ACHN (cell line): Measurements from ENCODE around the gene SEPTIN12.
A peak's percentile ranks its signal among the peaks of the same experiment; 100 is the strongest.
"Not testable (repeated sequence)": the region's sequence is repeated elsewhere in the genome, so short reads cannot be mapped to it uniquely, and the experiment has no call there.

ENCODE experiments used
- DNase-seq: peaks from one replicate; pipeline ENCODE4 v3.0.0-alpha.2; 2015
- in situ Hi-C: cut with HindIII; loops from 2 replicates; pipeline ENCODE4 v1.10.0; 2017; ENCODE audit warnings: low sequenced_read_pairs, low pct_ligation_motif_present, low pct_unique_long_range_greater_than_20kb

Gene SEPTIN12

GRCh38 chr16:4790261-4790660 lies 2.1 kb upstream of the SEPTIN12 start:
- in situ Hi-C loops: no loop called here
- no peak for DNase-seq

- in situ Hi-C loops: no loop called here
- DNase-seq: no peak
Observed at GRCh38 chr16:4788910-4789309, 765 bp upstream of the SEPTIN12 start.

GRCh38 chr16:4788489-4788889 lies 344 bp upstream of the SEPTIN12 start:
- in situ Hi-C loops: no loop called here

GRCh38 chr16:4787068-4787467 lies 1.1 kb downstream of the SEPTIN12 start:
- in situ Hi-C loops: no loop called here
- no peak for DNase-seq

More at GRCh38 chr16:4788489-4788889, 344 bp upstream of the SEPTIN12 start:
- DNase-seq: no peak

- no peak for DNase-seq
- in situ Hi-C loops: no loop called here
Observed at GRCh38 chr16:4785758-4786433, 2.2 kb downstream of the SEPTIN12 start.

GRCh38 chr16:4784444-4784987 lies 3.6 kb downstream of the SEPTIN12 start:
- in situ Hi-C loops, DNase-seq: not testable (repeated sequence)

GRCh38 chr16:4783951-4784336 lies 4.2 kb downstream of the SEPTIN12 start:
- DNase-seq: no peak
- in situ Hi-C loops: no loop called here

GRCh38 chr16:4783251-4783950 lies 4.7 kb downstream of the SEPTIN12 start:
- in situ Hi-C loops: no loop called here

GRCh38 chr16:4780235-4780634 lies 7.9 kb downstream of the SEPTIN12 start:
- in situ Hi-C loops: no loop called here
- no peak for DNase-seq

More at GRCh38 chr16:4783251-4783950, 4.7 kb downstream of the SEPTIN12 start:
- DNase-seq: no peak

- in situ Hi-C loops: no loop called here
- no peak for DNase-seq
Observed at GRCh38 chr16:4778050-4778392, 10.1 kb downstream of the SEPTIN12 start.

GRCh38 chr16:4777339-4778049 lies 10.7 kb downstream of the SEPTIN12 start:
- in situ Hi-C loops: no loop called here
- DNase-seq: no peak

GRCh38 chr16:4776141-4776705 lies 11.9 kb downstream of the SEPTIN12 start:
- in situ Hi-C loops: no loop called here
- no peak for DNase-seq

GRCh38 chr16:4775005-4775404 lies 13.1 kb downstream of the SEPTIN12 start:
- no peak for DNase-seq
- in situ Hi-C loops: no loop called here

GRCh38 chr16:4772351-4772750 lies 15.8 kb downstream of the SEPTIN12 start:
- no peak for DNase-seq
- in situ Hi-C loops: no loop called here

- in situ Hi-C loops: no loop called here
- no peak for DNase-seq
Observed at GRCh38 chr16:4771646-4772045, 16.5 kb downstream of the SEPTIN12 start.

- DNase-seq: no peak
- in situ Hi-C loops: no loop called here
Observed at GRCh38 chr16:4769306-4769638, 18.9 kb downstream of the SEPTIN12 start.

GRCh38 chr16:4768549-4769305 lies 19.4 kb downstream of the SEPTIN12 start:
- DNase-seq: peak; percentile 98
- in situ Hi-C loops: no loop called here

- in situ Hi-C loops: no loop called here
- no peak for DNase-seq
Observed at GRCh38 chr16:4767872-4768548, 20.1 kb downstream of the SEPTIN12 start.
